HepG2 (cell line): ENCODE data around the gene CNOT8. TPM values are rescaled to one million over a fixed set of nuclear protein-coding genes. Genes with fewer than 3 reads are reported as not detected.

Experiments
- KDM4B ChIP-seq: sonication (generic); formaldehyde crosslinking; IDR thresholded peaks from 2 replicates; pipeline ENCODE4 v1.4.0; 2020; ENCODE audit warnings: missing genetic modification reagents
- NFE2L2 ChIP-seq: fragments of 150-350 bp; IDR thresholded peaks from 2 replicates; pipeline ENCODE4 v1.6.1; 2014; ENCODE audit warnings: low read length
- PRMT3 ChIP-seq: sonication (generic); formaldehyde crosslinking; IDR thresholded peaks from 2 replicates; pipeline ENCODE4 v1.8.1; 2022; ENCODE audit warnings: low read depth, mild to moderate bottlenecking, moderate library complexity, missing genetic modification reagents, borderline replicate concordance
- RFX1 ChIP-seq: fragments of 450-650 bp; IDR thresholded peaks from 2 replicates; pipeline ENCODE4 v1.6.1; 2017
- TEAD2 ChIP-seq: sonication (generic); formaldehyde crosslinking; IDR thresholded peaks from 2 replicates; pipeline ENCODE4 v1.9.0; 2021; ENCODE audit warnings: missing genetic modification reagents
- ZC3H4 ChIP-seq: sonication (generic); formaldehyde crosslinking; IDR thresholded peaks from 2 replicates; pipeline ENCODE4 v1.4.0; 2020; ENCODE audit warnings: missing genetic modification reagents, borderline replicate concordance
- ZNF121 ChIP-seq: sonication (generic); formaldehyde crosslinking; IDR thresholded peaks from 2 replicates; pipeline ENCODE4 v1.5.0; 2020; ENCODE audit warnings: mild to moderate bottlenecking, missing genetic modification reagents
- ZNF17 ChIP-seq: sonication (generic); formaldehyde crosslinking; IDR thresholded peaks from 2 replicates; pipeline ENCODE4 v1.5.0; 2020; ENCODE audit warnings: mild to moderate bottlenecking, missing genetic modification reagents
- ZNF230 ChIP-seq: sonication (generic); formaldehyde crosslinking; IDR thresholded peaks from 2 replicates; pipeline ENCODE4 v1.4.0; 2020; ENCODE audit warnings: mild to moderate bottlenecking, missing genetic modification reagents
- ZNF383 ChIP-seq: sonication (generic); formaldehyde crosslinking; IDR thresholded peaks from 2 replicates; pipeline ENCODE4 v1.4.0; 2020; ENCODE audit warnings: missing genetic modification reagents, mild to moderate bottlenecking, borderline replicate concordance
- ZNF543 ChIP-seq: sonication (generic); formaldehyde crosslinking; IDR thresholded peaks from 2 replicates; pipeline ENCODE4 v1.4.0; 2020; ENCODE audit warnings: mild to moderate bottlenecking, missing genetic modification reagents
- ZNF562 ChIP-seq: sonication (generic); formaldehyde crosslinking; IDR thresholded peaks from 2 replicates; pipeline ENCODE4 v1.8.0; 2022; ENCODE audit warnings: missing genetic modification reagents, borderline replicate concordance
- ZNF589 ChIP-seq: sonication (generic); formaldehyde crosslinking; conservative IDR thresholded peaks from 2 replicates; pipeline ENCODE4 v1.8.0; 2022; ENCODE audit warnings: mild to moderate bottlenecking, moderate library complexity, missing genetic modification reagents
- ZNF629 ChIP-seq: sonication (generic); formaldehyde crosslinking; conservative IDR thresholded peaks from 2 replicates; pipeline ENCODE4 v1.5.0; 2020; ENCODE audit warnings: missing genetic modification reagents
- polyA plus RNA-seq, 8 experiments: library from polyadenylated mRNA; depleted of rRNA in 3 of 8; stranded (reverse) in 7 of 8; unstranded in 1 of 8; fragments of >200 nt; fragmentation: Illumina TruSeq in 4 of 8; extraction: Trizol in 4 of 8; gene quantifications; 2 replicates each; pipeline versions ENCODE4 v1.2.1 to v1.2.3, GENCODE V29; 2011 to 2016; ENCODE audit warnings: low read depth in 4 of 8, missing spikeins in 1 of 8, mixed read lengths in 1 of 8; ENCODE audit not compliant: insufficient read depth in 1 of 8
- total RNA-seq, 5 experiments: library from RNA; depleted of rRNA; stranded (reverse); fragments of >200 nt; fragmentation: Illumina TruSeq; extraction: Trizol; gene quantifications; 2 replicates each; pipeline ENCODE4 v1.2.3, GENCODE V29; 2016; ENCODE audit warnings: low read depth in 1 of 5
- TF ChIP-seq, protein P1 (sequence below): IDR thresholded peaks from 2 replicates; pipeline ENCODE4 v1.6.1; 2016; ENCODE audit warnings: low read depth
- TF ChIP-seq, protein P2 (sequence below): IDR thresholded peaks from 2 replicates; pipeline ENCODE4 v1.6.1; 2016; ENCODE audit warnings: mild to moderate bottlenecking, missing biosample characterization, missing genetic modification reagents
- TF ChIP-seq, protein P3 (sequence below): sonication (generic); formaldehyde crosslinking; IDR thresholded peaks from 2 replicates; pipeline ENCODE4 v1.4.0; 2020; ENCODE audit warnings: missing genetic modification reagents, borderline replicate concordance
- TF ChIP-seq, protein P4 (sequence below): sonication (generic); formaldehyde crosslinking; IDR thresholded peaks from 2 replicates; pipeline ENCODE4 v1.4.0; 2020; ENCODE audit warnings: missing genetic modification reagents
- TF ChIP-seq, protein P5 (sequence below): sonication (generic); formaldehyde crosslinking; IDR thresholded peaks from 2 replicates; pipeline ENCODE4 v1.5.0; 2020; ENCODE audit warnings: missing genetic modification reagents
- TF ChIP-seq, protein P6 (sequence below): sonication (generic); formaldehyde crosslinking; conservative IDR thresholded peaks from 2 replicates; pipeline ENCODE4 v1.8.0; 2022; ENCODE audit warnings: low read depth, missing genetic modification reagents
- TF ChIP-seq, protein P7 (sequence below): sonication (generic); formaldehyde crosslinking; IDR thresholded peaks from 2 replicates; pipeline ENCODE4 v1.8.1; 2023; ENCODE audit warnings: mild to moderate bottlenecking, missing genetic modification reagents

CNOT8 gene
- total and polyA plus RNA-seq, 2 of the 13 experiments (the other 11 are each of a cell fraction or from before 2014, with no cell fraction given), result 37.1 to 74.9 TPM

DNA sequence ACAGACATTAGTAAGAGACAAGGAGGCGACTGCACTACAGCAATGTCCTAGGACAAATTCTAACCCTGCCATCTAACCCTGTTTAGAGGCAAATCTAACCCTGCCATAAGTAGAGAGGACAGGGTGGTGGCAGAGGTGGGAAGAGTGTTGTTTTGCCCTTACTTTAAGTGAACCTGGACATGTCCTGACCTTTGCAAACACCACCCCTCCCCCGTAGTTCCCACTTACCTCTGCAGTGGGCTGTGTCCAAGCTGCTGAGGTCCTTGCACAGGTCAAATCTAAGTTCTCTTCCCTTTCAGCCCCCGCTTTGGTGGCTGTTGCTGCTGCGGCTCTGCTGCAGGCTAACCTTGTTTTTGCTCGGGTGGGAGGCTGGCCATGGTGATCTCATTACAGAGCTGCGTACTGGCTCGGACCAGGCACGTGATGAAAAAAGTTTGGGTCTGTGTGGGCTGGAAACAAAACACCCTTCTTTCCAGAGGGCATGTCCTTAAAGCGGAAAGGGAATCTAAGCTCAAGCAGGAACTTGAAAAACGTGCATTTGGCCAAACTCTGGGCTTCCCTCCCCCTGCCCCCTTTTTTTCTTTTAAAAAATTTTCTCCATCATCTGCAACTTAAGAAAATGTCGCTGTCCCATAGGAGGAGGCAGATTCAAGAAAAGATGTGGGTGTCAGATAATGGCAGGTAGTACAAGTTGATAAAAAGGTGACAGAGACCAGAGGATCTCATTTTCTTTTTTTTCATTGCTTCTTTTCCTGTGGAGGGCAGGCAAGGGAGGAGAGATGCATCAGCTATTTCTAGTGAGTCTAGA lies 8.0 kb upstream of the CNOT8 start, which contains the start of gene FAXDC2 (continued):
- TF ChIP-seq, protein P1, sequence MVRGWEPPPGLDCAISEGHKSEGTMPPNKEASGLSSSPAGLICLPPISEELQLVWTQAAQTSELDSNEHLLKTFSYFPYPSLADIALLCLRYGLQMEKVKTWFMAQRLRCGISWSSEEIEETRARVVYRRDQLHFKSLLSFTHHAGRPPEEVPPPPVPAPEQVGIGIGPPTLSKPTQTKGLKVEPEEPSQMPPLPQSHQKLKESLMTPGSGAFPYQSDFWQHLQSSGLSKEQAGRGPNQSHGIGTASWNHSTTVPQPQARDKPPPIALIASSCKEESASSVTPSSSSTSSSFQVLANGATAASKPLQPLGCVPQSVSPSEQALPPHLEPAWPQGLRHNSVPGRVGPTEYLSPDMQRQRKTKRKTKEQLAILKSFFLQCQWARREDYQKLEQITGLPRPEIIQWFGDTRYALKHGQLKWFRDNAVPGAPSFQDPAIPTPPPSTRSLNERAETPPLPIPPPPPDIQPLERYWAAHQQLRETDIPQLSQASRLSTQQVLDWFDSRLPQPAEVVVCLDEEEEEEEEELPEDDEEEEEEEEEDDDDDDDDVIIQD, result 0 out of 2 replicates have a peak, but pooled peaks have one; percentile 42
- TF ChIP-seq, protein P2, sequence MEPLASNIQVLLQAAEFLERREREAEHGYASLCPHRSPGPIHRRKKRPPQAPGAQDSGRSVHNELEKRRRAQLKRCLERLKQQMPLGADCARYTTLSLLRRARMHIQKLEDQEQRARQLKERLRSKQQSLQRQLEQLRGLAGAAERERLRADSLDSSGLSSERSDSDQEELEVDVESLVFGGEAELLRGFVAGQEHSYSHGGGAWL, result no peak
- no peak for TF ChIP-seq RFX1
- TF ChIP-seq, protein P3, sequence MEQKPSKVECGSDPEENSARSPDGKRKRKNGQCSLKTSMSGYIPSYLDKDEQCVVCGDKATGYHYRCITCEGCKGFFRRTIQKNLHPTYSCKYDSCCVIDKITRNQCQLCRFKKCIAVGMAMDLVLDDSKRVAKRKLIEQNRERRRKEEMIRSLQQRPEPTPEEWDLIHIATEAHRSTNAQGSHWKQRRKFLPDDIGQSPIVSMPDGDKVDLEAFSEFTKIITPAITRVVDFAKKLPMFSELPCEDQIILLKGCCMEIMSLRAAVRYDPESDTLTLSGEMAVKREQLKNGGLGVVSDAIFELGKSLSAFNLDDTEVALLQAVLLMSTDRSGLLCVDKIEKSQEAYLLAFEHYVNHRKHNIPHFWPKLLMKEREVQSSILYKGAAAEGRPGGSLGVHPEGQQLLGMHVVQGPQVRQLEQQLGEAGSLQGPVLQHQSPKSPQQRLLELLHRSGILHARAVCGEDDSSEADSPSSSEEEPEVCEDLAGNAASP (CRISPR knock-in tag), result peak; percentile 82; the same call in 1 of the 2 replicates
- TF ChIP-seq, protein P4, sequence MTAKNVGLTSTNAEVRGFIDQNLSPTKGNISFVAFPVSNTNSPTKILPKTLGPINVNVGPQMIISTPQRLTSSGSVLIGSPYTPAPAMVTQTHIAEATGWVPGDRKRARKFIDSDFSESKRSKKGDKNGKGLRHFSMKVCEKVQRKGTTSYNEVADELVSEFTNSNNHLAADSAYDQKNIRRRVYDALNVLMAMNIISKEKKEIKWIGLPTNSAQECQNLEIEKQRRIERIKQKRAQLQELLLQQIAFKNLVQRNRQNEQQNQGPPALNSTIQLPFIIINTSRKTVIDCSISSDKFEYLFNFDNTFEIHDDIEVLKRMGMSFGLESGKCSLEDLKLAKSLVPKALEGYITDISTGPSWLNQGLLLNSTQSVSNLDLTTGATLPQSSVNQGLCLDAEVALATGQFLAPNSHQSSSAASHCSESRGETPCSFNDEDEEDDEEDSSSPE (CRISPR knock-in tag), result no peak
- TF ChIP-seq, protein P5, sequence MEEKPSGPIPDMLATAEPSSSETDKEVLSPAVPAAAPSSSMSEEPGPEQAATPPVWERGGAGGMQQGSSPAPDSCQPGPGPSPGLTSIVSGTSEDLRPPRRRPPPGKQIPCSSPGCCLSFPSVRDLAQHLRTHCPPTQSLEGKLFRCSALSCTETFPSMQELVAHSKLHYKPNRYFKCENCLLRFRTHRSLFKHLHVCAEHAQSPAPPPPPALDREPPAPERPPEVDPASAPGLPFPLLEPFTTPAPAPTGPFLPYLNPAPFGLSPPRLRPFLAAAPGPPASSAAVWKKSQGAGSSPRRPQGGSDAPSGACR (CRISPR knock-in tag), result 0 out of 2 replicates have a peak, but pooled peaks have one; percentile 37
- no peak for TF ChIP-seq ZNF17 (CRISPR knock-in tag)
- no peak for TF ChIP-seq ZNF589 (CRISPR knock-in tag)
- no peak for TF ChIP-seq ZNF383 (CRISPR knock-in tag)
- no peak for TF ChIP-seq ZNF629 (CRISPR knock-in tag)
- TF ChIP-seq NFE2L2, result no peak
- TF ChIP-seq, protein P6, sequence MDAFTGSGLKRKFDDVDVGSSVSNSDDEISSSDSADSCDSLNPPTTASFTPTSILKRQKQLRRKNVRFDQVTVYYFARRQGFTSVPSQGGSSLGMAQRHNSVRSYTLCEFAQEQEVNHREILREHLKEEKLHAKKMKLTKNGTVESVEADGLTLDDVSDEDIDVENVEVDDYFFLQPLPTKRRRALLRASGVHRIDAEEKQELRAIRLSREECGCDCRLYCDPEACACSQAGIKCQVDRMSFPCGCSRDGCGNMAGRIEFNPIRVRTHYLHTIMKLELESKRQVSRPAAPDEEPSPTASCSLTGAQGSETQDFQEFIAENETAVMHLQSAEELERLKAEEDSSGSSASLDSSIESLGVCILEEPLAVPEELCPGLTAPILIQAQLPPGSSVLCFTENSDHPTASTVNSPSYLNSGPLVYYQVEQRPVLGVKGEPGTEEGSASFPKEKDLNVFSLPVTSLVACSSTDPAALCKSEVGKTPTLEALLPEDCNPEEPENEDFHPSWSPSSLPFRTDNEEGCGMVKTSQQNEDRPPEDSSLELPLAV (CRISPR knock-in tag), result no peak
- TF ChIP-seq ZNF543, result no peak
- no peak; the same call in 1 of the 2 replicates for TF ChIP-seq ZNF121
- TF ChIP-seq, protein P7, sequence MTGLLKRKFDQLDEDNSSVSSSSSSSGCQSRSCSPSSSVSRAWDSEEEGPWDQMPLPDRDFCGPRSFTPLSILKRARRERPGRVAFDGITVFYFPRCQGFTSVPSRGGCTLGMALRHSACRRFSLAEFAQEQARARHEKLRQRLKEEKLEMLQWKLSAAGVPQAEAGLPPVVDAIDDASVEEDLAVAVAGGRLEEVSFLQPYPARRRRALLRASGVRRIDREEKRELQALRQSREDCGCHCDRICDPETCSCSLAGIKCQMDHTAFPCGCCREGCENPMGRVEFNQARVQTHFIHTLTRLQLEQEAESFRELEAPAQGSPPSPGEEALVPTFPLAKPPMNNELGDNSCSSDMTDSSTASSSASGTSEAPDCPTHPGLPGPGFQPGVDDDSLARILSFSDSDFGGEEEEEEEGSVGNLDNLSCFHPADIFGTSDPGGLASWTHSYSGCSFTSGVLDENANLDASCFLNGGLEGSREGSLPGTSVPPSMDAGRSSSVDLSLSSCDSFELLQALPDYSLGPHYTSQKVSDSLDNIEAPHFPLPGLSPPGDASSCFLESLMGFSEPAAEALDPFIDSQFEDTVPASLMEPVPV, result 0 out of 2 replicates have a peak, but pooled peaks have one; percentile 42
- no peak for TF ChIP-seq KDM4B (CRISPR knock-in tag)
- no peak for TF ChIP-seq ZNF230 (CRISPR knock-in tag)
- no peak for TF ChIP-seq ZC3H4 (CRISPR knock-in tag)
- TF ChIP-seq ZNF562 (CRISPR knock-in tag), result no peak
- TF ChIP-seq TEAD2 (CRISPR knock-in tag), result no peak
- TF ChIP-seq PRMT3 (CRISPR knock-in tag), result no peak
